K562 treated with DMSO at 1 percent for 24 hours (cell line): ENCODE measurements around the gene TNFSF15. TPM values are rescaled to one million over a fixed set of nuclear protein-coding genes. Genes with fewer than 3 reads are reported as not detected.

Experiments
- total RNA-seq: library from RNA; unstranded; fragments of 300-600 nt; gene quantifications from 2 replicates; pipeline ENCODE4 v1.2.3, GENCODE V29; 2022; ENCODE audit warnings: low read depth; ENCODE audit not compliant: insufficient read depth

Gene TNFSF15
- not detected in 2 replicates for total RNA-seq

GRCh38 chr9:114805670-114806525, at the start of gene TNFSF15:
TNFSF15 (minus strand) TSS chr9:114806039; CDS start chr9:114806012, 27 bp downstream.

Other genes with a start within 250 kb of the TNFSF15 start
- gene ATP6V1G1, start 218.3 kb downstream of the TNFSF15 start, total RNA-seq = 83.4 and 96.9 TPM in 2 replicates
- 12.3 and 16.2 TPM in 2 replicates for gene TMEM268, start 194.7 kb downstream of the TNFSF15 start, total RNA-seq
- not detected in 2 replicates for gene TEX53, start 148.2 kb downstream of the TNFSF15 start, total RNA-seq
- not detected in 2 replicates for gene TEX48, start 123.8 kb downstream of the TNFSF15 start, total RNA-seq
- not detected in 2 replicates for gene TNFSF8, start 124.6 kb upstream of the TNFSF15 start, total RNA-seq